H1 (cell line): ENCODE results near the gene THBS4. TPM values are rescaled to one million over a fixed set of nuclear protein-coding genes. Genes with fewer than 3 reads are reported as not detected.

ENCODE experiments used
- BACH1 ChIP-seq: IDR thresholded peaks from 2 replicates; pipeline ENCODE4 v1.6.1; 2012; ENCODE audit warnings: low read length, improper control_type of control experiment
- CHD1 ChIP-seq: IDR thresholded peaks from 2 replicates; pipeline ENCODE4 v1.6.1; 2012; ENCODE audit warnings: low read depth, low read length, improper control_type of control experiment
- KDM4A ChIP-seq: IDR thresholded peaks from one replicate; pipeline ENCODE4 v1.7.1; 2012; ENCODE audit warnings: low read depth, mild to moderate bottlenecking, moderate library complexity, low read length, inconsistent platforms; ENCODE audit not compliant: severe bottlenecking
- MAX ChIP-seq: IDR thresholded peaks from 2 replicates; pipeline ENCODE4 v1.6.1; 2012; ENCODE audit warnings: inconsistent platforms
- RBBP5 ChIP-seq: IDR thresholded peaks from 2 replicates; pipeline ENCODE4 v1.7.1; 2012; ENCODE audit warnings: low read depth, mild to moderate bottlenecking, inconsistent platforms, low read length, moderate library complexity, borderline replicate concordance
- SP2 ChIP-seq: IDR thresholded peaks from 2 replicates; pipeline ENCODE4 v1.6.1; 2012; ENCODE audit warnings: mild to moderate bottlenecking, low read length, inconsistent platforms
- TBP ChIP-seq: IDR thresholded peaks from 2 replicates; pipeline ENCODE4 v1.6.1; 2011; ENCODE audit warnings: low read depth, low read length, improper control_type of control experiment
- polyA plus RNA-seq, 7 experiments: library from polyadenylated mRNA; depleted of rRNA in 3 of 7; stranded (reverse) in 5 of 7; unstranded in 2 of 7; fragments of >200 nt in 5 of 7; fragments of 200-250 nt in 2 of 7; gene quantifications; 1 replicate in 5 of 7; 2 replicates in 1 of 7; 4 replicates in 1 of 7; pipeline versions ENCODE4 v1.2.1 to v1.2.3, GENCODE V29; 2011 to 2013; ENCODE audit warnings: missing spikeins in 2 of 7, mixed read lengths in 2 of 7
- total RNA-seq: library from RNA; stranded (reverse); fragmentation: NEBNext Ultra II Directional; extraction: Animal tissue kit (Norgen Biotek cat#: 25700); gene quantifications from 2 replicates; pipeline ENCODE4 v1.2.1, GENCODE V29; 2021

THBS4 gene
- total and polyA plus RNA-seq, 2 of the 8 experiments (the other 6 are each of a cell fraction or from before 2014, with no cell fraction given), result 12.8 to 25.4 TPM

DNA sequence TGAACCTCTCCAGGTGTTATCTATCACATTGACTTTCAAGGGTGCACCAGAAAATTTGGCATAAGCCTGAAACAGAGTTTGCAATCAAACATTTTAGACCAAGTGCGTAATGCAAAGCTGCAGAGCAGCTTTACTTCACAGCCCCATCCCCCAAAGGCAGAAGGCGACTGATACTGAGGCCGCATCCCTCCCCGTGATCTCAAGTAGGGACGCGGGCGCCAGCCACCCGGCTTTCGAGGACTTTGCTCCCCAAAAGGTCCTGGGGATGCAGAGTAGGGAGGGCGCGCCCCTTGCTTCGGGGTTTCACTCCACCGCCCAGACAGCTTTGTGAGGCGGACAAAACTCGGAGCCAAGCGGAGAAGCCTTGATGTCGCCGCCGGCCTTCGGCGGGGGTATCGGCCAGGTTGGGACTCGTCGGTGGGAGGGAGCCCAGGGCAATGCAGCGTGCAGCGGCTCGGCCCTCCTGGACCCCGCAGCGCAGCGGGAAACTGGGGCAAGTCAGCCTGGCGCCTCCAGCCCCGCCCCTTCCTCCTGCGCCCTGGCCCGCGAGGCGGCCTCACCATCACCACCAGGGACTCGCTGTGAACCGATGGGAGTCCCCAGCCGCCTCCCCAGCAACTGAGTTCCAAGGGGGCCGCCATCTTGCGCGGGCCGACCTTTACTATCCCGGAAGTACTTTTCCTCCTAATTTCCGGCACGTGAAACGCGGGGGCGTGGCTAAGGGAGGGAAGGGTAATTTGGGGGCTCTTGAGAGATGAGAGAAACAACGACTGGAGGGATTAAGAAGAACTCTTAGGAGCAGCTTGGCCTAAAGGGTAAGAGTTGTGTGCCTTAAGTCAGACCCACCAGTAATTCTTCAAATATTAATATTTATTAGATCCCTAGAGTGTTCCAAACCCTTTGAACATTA is 44.3 kb upstream of the THBS4 start, which contains the start of gene MTX3 (continued):
- peak; percentile 69 for TF ChIP-seq MAX
- TF ChIP-seq TBP, result peak; percentile 85
- peak; percentile 98 for TF ChIP-seq KDM4A
- TF ChIP-seq RBBP5, result peak; percentile 96
- TF ChIP-seq CHD1, result no peak
- no peak for TF ChIP-seq BACH1
- no peak for TF ChIP-seq SP2
